ENCODE data around the gene TMEM72. TPM values are rescaled to one million over a fixed set of nuclear protein-coding genes. Genes with fewer than 3 reads are reported as not detected.

Gene TMEM72
- total and polyA plus RNA-seq, 2 donors (not counting 1 experiment from before 2014, with no cell fraction given) = not detected

DNA sequence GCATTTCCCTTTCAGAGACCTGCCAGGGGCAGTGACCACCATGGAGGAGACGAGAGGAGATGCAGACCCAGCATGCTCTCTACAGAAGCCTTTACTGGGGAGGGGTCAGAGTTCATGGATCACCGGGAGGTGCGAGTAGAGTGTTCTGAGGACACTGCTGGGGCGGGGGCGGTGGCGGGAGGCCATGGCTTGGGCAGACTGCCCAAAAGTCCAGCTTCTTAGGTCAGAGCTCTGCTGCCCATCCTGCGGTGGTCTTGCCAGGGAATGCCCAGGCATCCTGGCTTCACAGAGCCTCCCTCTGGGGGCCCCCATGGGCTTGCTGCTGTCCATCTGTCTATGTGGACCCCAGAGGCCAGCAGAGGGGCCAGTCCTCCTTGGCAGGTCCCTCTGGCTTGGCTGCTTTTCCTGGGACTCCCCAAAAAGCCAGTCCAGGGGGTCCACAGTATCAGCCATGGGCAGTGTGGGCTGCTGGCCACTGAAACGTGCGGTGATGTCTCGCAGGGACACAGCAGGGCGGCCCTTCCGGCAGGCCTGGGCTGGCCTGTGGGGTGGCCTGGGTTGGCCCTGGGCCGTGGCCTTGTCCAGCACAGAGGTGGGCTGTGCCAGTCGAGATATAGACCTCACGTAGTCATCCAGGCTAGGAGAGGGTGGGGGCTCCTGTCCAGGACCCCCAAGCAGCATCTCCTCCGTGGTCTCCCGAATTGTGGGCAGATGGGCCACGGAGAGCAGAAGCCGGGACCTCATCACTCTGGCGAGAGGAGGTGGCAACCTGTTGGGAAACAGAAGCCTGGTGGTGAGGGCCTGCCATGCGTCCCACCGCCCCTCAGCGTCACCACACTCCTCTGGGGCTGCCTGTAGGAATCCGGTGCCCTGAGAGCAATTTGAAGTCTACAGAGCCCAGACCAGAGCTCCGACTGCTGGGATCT, 66.4 kb downstream of the TMEM72 start:
- CTCF ChIA-PET = interaction anchor here (1.0 to 9.0 kb wide), 5 partner anchors 9 to 45 kb away, joined by 3 to 93 read pairs (median 3); no protein-coding TSS in a partner anchor
- H3K27me3 ChIP-seq (replicated peaks in 1 of 4; ENCODE audit: control extremely low read depth in 1 of 4, control insufficient read depth in 3 of 4, insufficient read depth in 4 of 4, low read length in 3 of 4) = peaks cover 0 to 9% (median 0%) of the 10 kb centered on the region in 4 experiments
- Mint-ChIP-seq H3K9me3 (ENCODE audit: insufficient read depth) (no peaks in the 10 kb centered on the region), H3K4me3 (no peak overlapping the region), H3K27me3 (no peaks in the 10 kb centered on the region), H3K4me1 (peaks cover 23% of the 10 kb centered on the region), H3K27ac (no peak overlapping the region)
- H2AFZ ChIP-seq (ENCODE audit: insufficient read depth, low read depth, low read length, poor library complexity, severe bottlenecking) = peak overlapping the region; percentile 20
- H4K20me1 ChIP-seq (ENCODE audit: control insufficient read depth, insufficient read depth, low read length, poor library complexity, severe bottlenecking) = no peaks in the 10 kb centered on the region
- H3K4me1 ChIP-seq (ENCODE audit: control insufficient read depth in 2 of 2, insufficient read depth in 2 of 2, low read length in 2 of 2) = peaks cover 20 to 35% of the 10 kb centered on the region in 2 donors
- no peak overlapping the region for H3K27ac ChIP-seq (ENCODE audit: low read length in 2 of 2)
- no peaks in the 10 kb centered on the region for H3K36me3 ChIP-seq (replicated peaks in 1 of 2; ENCODE audit: control extremely low read depth in 1 of 2, control insufficient read depth in 1 of 2, extremely low read depth in 1 of 2, insufficient read depth in 2 of 2, low read length in 1 of 2)
- H3K9me3 ChIP-seq (ENCODE audit: control extremely low read depth in 1 of 3, control insufficient read depth in 2 of 3, insufficient read depth in 1 of 3, low read length in 2 of 3) = no peaks in the 10 kb centered on the region
- no peak for DNase-seq
- no peak overlapping the region for H3K4me2 ChIP-seq (replicated peaks; ENCODE audit: low read depth, low read length, poor library complexity, severe bottlenecking)
- no peaks in the 10 kb centered on the region for H3K79me2 ChIP-seq (ENCODE audit: control insufficient read depth, insufficient read depth, low read length)
- no peak overlapping the region for H3K9ac ChIP-seq (ENCODE audit: low read length)
- POLR2A ChIA-PET = interaction anchor here (1.3 kb wide), 1 partner anchor 44 kb away, joined by 4 read pairs; no protein-coding TSS in a partner anchor
- TF ChIP-seq, protein P1, sequence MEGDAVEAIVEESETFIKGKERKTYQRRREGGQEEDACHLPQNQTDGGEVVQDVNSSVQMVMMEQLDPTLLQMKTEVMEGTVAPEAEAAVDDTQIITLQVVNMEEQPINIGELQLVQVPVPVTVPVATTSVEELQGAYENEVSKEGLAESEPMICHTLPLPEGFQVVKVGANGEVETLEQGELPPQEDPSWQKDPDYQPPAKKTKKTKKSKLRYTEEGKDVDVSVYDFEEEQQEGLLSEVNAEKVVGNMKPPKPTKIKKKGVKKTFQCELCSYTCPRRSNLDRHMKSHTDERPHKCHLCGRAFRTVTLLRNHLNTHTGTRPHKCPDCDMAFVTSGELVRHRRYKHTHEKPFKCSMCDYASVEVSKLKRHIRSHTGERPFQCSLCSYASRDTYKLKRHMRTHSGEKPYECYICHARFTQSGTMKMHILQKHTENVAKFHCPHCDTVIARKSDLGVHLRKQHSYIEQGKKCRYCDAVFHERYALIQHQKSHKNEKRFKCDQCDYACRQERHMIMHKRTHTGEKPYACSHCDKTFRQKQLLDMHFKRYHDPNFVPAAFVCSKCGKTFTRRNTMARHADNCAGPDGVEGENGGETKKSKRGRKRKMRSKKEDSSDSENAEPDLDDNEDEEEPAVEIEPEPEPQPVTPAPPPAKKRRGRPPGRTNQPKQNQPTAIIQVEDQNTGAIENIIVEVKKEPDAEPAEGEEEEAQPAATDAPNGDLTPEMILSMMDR (IDR thresholded peaks at IDR 0.05) = no peak
- no peak for TF ChIP-seq EZH2 (IDR thresholded peaks at IDR 0.05; ENCODE audit: borderline replicate concordance, insufficient read depth, low read depth, low read length, poor library complexity, severe bottlenecking)
- no peak overlapping the region for H3K4me3 ChIP-seq (ENCODE audit: control extremely low read depth in 1 of 5, extremely low read depth in 1 of 5, insufficient read depth in 1 of 5, low read depth in 2 of 5, low read length in 4 of 5)
- 67% methylated on average over 25 of the region's 25 CpGs for WGBS (ENCODE audit: insufficient coverage)
- intact Hi-C loops (cut with micrococcal nuclease) = no loop called here
- ATAC-seq (ENCODE audit: low read depth) = no peak

DNA sequence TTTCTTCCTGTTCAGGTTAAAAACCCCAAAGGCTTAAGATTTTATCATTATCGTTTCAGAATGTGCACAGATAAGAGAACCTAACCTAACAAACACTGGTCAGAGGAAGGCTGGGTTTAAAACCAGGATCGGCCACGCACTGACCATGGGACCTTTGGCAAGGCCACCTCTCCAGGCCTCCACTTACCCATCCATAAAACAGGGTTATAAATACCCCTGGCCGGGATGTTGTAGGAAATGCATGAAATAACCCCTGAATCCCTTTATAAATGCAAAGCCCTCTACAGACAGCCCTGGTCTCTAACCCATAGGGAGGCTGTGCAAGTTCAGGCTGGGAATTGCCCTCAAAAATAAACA, 67.1 kb downstream of the TMEM72 start:
- Histone ChIP-seq H3K9me3 (ENCODE audit: control extremely low read depth in 1 of 3, control insufficient read depth in 2 of 3, insufficient read depth in 1 of 3, low read length in 2 of 3) (no peaks in the 10 kb centered on the region), H3K79me2 (ENCODE audit: control insufficient read depth, insufficient read depth, low read length) (no peaks in the 10 kb centered on the region), H3K4me2 (replicated peaks; ENCODE audit: low read depth, low read length, poor library complexity, severe bottlenecking) (no peak overlapping the region), H4K20me1 (ENCODE audit: control insufficient read depth, insufficient read depth, low read length, poor library complexity, severe bottlenecking) (no peaks in the 10 kb centered on the region), H3K9ac (ENCODE audit: low read length) (no peak overlapping the region), H3K36me3 (replicated peaks in 1 of 2; ENCODE audit: control extremely low read depth in 1 of 2, control insufficient read depth in 1 of 2, extremely low read depth in 1 of 2, insufficient read depth in 2 of 2, low read length in 1 of 2) (no peaks in the 10 kb centered on the region), H3K4me1 (ENCODE audit: control insufficient read depth in 2 of 2, insufficient read depth in 2 of 2, low read length in 2 of 2) (peaks cover 16 to 28% of the 10 kb centered on the region in 2 donors), H3K27ac (ENCODE audit: low read length in 2 of 2) (no peak overlapping the region), H3K27me3 (replicated peaks in 1 of 4; ENCODE audit: control extremely low read depth in 1 of 4, control insufficient read depth in 3 of 4, insufficient read depth in 4 of 4, low read length in 3 of 4) (peaks cover 0 to 9% (median 0%) of the 10 kb centered on the region in 4 experiments), H2AFZ (ENCODE audit: insufficient read depth, low read depth, low read length, poor library complexity, severe bottlenecking) (peak overlapping the region; percentile 40), H3K4me3 (ENCODE audit: control extremely low read depth in 1 of 5, extremely low read depth in 1 of 5, insufficient read depth in 1 of 5, low read depth in 2 of 5, low read length in 4 of 5) (no peak overlapping the region)
- intact Hi-C loops (cut with micrococcal nuclease) = no loop called here
- no peak for TF ChIP-seq EZH2 (IDR thresholded peaks at IDR 0.05; ENCODE audit: borderline replicate concordance, insufficient read depth, low read depth, low read length, poor library complexity, severe bottlenecking)
- Mint-ChIP-seq H3K9me3 (ENCODE audit: insufficient read depth) (no peaks in the 10 kb centered on the region), H3K27me3 (no peaks in the 10 kb centered on the region), H3K4me1 (peaks cover 18% of the 10 kb centered on the region), H3K4me3 (no peak overlapping the region), H3K27ac (no peak overlapping the region)
- POLR2A ChIA-PET = interaction anchor here (1.3 kb wide), 1 partner anchor 45 kb away, joined by 4 read pairs; no protein-coding TSS in a partner anchor
- WGBS (ENCODE audit: insufficient coverage) = 19% methylated on average over 3 of the region's 4 CpGs
- ATAC-seq (ENCODE audit: low read depth) (no peak), DNase-seq (no peak)
- CTCF ChIA-PET = interaction anchor here (1.0 to 9.0 kb wide), 3 partner anchors 12 to 45 kb away, joined by 3 to 93 read pairs (median 3); no protein-coding TSS in a partner anchor

Measured in B cell (primary cell).